GM19099 (cell line): ENCODE measurements around the gene KIF18B.

ENCODE experiments used
- POLR2A ChIP-seq: IDR thresholded peaks from 3 replicates; pipeline ENCODE4 v1.6.1; 2011; ENCODE audit warnings: low read depth; ENCODE audit not compliant: insufficient read length; ENCODE audit errors: extremely low read depth

Gene KIF18B

GRCh38 chr17:44976206-44976605 lies 28.6 kb upstream of the KIF18B start:
- TF ChIP-seq POLR2A = no peak

GRCh38 chr17:44972953-44973352 lies 25.4 kb upstream of the KIF18B start:
- TF ChIP-seq POLR2A = no peak

- no peak for TF ChIP-seq POLR2A
Observed at GRCh38 chr17:44971776-44972483, 24.4 kb upstream of the KIF18B start.

GRCh38 chr17:44970136-44970741 lies 22.7 kb upstream of the KIF18B start:
- TF ChIP-seq POLR2A = no peak

- no peak for TF ChIP-seq POLR2A
Observed at GRCh38 chr17:44969144-44969780, 21.7 kb upstream of the KIF18B start.

GRCh38 chr17:44968225-44969143 lies 20.9 kb upstream of the KIF18B start, which contains the start of gene C1QL1:
Gene C1QL1 (minus strand): TSS chr17:44968303. CDS start chr17:44968048, 255 bp downstream.
- TF ChIP-seq POLR2A = no peak

- no peak for TF ChIP-seq POLR2A
Observed at GRCh38 chr17:44967907-44968224, 20.3 kb upstream of the KIF18B start.

- no peak for TF ChIP-seq POLR2A
Observed at GRCh38 chr17:44967026-44967906, 19.7 kb upstream of the KIF18B start.

GRCh38 chr17:44966348-44967025 lies 18.9 kb upstream of the KIF18B start:
- TF ChIP-seq POLR2A = no peak

- TF ChIP-seq POLR2A = no peak
Observed at GRCh38 chr17:44965481-44966234, 18.1 kb upstream of the KIF18B start.

- TF ChIP-seq POLR2A = no peak
Observed at GRCh38 chr17:44961921-44962350, 14.4 kb upstream of the KIF18B start.

GRCh38 chr17:44960691-44961090 lies 13.1 kb upstream of the KIF18B start:
- no peak for TF ChIP-seq POLR2A
